SJSA1 (cell line): ENCODE measurements around the gene TNS3. TPM values are rescaled to one million over a fixed set of nuclear protein-coding genes. Genes with fewer than 3 reads are reported as not detected.
"Not testable (repeated sequence)": the region's sequence is repeated elsewhere in the genome, so short reads cannot be mapped to it uniquely, and the experiment has no call there.

Source experiments
- DNase-seq, 2 experiments: peaks; one replicate each; pipeline ENCODE4 v3.0.0-alpha.2; 2015 to 2020; ENCODE audit warnings: low spot score in 2 of 2, low read depth in 1 of 2
- H3K27ac ChIP-seq: fragments of 250-450 bp; sonication (Bioruptor Pico); 2 replicates; pipeline ENCODE4 v1.5.1; 2020; ENCODE audit warnings: mild to moderate bottlenecking, moderate library complexity
- H3K27me3 ChIP-seq: fragments of 250-450 bp; sonication (Bioruptor Pico); replicated peaks from 2 replicates; pipeline ENCODE4 v1.5.1; 2020; ENCODE audit warnings: mild to moderate bottlenecking, moderate library complexity
- H3K36me3 ChIP-seq: fragments of 250-450 bp; sonication (Bioruptor Pico); 2 replicates; pipeline ENCODE4 v1.5.1; 2020; ENCODE audit warnings: mild to moderate bottlenecking
- H3K4me1 ChIP-seq: fragments of 250-450 bp; sonication (Bioruptor Pico); replicated peaks from 2 replicates; pipeline ENCODE4 v1.6.1; 2021; ENCODE audit warnings: mild to moderate bottlenecking
- H3K4me3 ChIP-seq: fragments of 250-450 bp; sonication (Bioruptor Pico); 2 replicates; pipeline ENCODE4 v1.5.1; 2020; ENCODE audit warnings: mild to moderate bottlenecking
- H3K9me3 ChIP-seq: fragments of 250-450 bp; sonication (Bioruptor Pico); replicated peaks from 2 replicates; pipeline ENCODE4 v1.5.1; 2020; ENCODE audit warnings: mild to moderate bottlenecking
- total RNA-seq: library from RNA; depleted of rRNA; stranded (reverse); fragments of >200 nt; shearing (Covaris generic); gene quantifications from 2 replicates; pipeline ENCODE4 v1.2.3, GENCODE V29; 2014

TNS3 gene
- total RNA-seq, 1 experiment from 2014 or later: 92.5 TPM

DNA sequence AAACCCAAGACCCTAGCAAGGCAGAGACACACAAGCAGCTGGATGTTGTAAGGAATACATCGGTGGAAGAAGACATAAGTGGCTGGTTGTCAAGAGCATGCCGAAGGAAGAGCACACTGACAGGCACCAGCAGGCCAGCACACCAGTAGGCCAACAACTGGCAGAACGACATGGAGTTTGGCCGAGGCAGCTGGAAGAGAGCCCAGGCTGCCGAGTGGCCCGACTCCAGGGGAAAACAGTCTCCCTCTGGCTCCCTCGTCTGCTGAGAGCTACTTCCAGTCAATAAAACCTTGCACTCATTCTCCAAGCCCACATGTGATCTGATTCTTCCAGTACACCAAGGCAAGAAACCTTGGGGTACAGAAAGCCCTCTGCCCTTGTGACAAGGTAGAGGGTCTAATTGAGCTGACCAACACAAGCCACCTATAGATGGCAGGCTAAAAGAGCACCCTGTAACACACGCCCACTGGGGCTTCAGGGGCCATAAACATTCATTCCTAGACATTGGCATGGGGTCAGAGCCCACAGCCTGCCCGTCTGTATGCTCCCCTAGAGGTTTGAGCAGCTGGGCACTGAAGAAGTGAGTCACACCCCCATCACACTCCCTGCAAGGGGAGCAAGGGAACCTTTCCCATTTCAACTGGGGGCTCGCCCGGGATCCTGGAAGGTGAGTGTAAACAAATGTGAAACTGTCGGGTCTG is 14.7 kb upstream of the TNS3 start:
- H3K36me3 ChIP-seq: no peaks in the 10 kb centered on the region
- no peak overlapping the region for H3K4me3 ChIP-seq
- no peak for DNase-seq
- no peak overlapping the region for H3K27ac ChIP-seq
- H3K27me3 ChIP-seq: no peaks in the 10 kb centered on the region
- H3K4me1 ChIP-seq: peaks cover 57% of the 10 kb centered on the region
- peaks cover 10% of the 10 kb centered on the region for H3K9me3 ChIP-seq

DNA sequence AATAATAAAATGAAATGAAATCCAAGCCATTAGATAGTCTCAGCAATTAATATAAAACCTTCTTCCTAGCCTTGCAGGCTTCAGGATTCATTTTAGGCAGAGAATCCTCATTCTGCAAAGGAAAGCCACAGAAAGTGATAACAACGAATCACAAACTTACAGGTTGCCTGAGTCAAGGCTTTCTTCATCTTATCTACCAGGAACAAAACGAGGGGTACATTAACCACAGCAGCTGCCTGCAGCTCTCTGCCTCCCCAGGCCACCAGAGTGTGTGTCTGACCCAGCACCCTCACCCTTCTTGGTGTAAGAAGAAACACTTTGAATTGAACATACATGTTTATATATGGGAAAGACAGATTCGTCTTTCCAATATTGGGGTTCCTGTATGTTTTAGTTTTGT is 12.5 kb upstream of the TNS3 start:
- H3K36me3 ChIP-seq: no peaks in the 10 kb centered on the region
- no peak overlapping the region for H3K4me3 ChIP-seq
- H3K27ac ChIP-seq: no peak overlapping the region
- no peak for DNase-seq
- H3K4me1 ChIP-seq: peaks cover 54% of the 10 kb centered on the region
- H3K9me3 ChIP-seq: peaks cover 10% of the 10 kb centered on the region
- H3K27me3 ChIP-seq: no peaks in the 10 kb centered on the region

DNA sequence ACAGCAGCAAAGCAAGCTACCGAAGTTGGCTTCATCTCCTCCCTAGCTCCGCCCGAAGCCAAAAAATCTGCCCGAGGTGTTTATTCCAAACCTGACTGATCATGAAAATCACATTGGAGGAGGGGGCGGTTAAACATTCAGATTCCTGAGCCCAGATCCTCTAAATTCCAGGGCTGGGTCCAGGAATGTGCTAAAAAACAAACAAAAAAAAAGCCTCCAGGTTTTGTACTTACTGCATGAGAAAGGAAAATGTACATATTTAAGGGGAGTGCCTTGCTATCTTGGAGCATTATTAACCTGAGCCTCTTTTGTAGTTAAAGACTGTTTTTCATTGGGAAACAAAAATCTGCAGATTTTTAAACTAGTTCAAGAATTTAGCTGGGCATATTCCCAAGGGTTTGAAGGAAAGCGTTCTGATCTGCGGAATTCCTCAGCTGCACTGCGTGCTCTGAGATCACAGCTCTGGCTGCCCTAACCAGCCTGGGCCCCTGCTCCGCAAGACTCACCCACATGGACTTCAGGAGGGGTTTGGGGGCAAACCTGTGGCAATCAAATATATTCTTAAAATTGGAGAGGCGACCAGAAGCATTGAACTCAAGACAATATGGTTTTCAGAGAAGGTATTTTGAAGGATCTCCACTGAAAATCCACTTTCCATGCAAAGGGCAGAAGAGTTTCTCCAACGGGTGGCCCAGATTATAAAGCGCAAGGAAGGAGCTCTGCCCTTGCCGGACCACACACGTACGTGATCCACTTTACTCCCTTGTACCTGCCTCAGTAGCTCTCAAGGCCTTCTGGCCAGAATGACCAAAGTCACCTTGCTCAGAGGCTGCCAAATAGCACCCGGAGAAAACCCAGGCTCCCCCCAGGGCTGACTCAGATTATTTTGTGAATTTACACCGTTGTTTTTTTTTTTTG is 10.0 kb upstream of the TNS3 start:
- H3K36me3 ChIP-seq: no peaks in the 10 kb centered on the region
- H3K4me3 ChIP-seq: no peak overlapping the region
- peak; percentile 81 to 92 for DNase-seq
- H3K27ac ChIP-seq: peak overlapping the region; percentile 79
- H3K9me3 ChIP-seq: peaks cover 5% of the 10 kb centered on the region
- peaks cover 53% of the 10 kb centered on the region for H3K4me1 ChIP-seq
- no peaks in the 10 kb centered on the region for H3K27me3 ChIP-seq

DNA sequence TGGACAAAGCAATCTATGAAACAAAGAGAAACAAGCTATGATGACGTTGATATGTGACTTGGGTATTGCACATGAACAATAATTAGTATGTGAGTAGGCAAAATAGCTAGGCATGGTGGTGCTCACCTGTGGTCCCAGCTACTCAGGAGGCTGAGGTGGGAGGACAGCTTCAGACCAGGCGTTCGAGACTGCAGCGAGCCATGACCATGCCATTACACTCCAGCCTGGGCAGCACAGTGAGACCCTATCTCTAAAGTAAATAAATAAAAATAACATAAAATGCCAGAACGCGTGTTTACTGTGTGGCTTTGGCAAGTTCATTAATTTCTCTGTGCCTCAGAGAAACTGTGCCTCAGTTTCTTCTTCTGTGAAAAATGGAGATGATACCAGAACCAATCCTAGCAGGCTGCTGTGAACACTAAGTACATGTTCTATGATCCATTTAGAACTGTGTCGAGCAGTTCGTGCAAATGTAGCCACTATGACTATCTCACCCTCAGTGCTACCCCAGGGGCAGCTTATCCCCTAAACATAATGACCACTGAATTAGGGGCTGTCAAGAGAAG is 9.3 kb upstream of the TNS3 start:
- Histone ChIP-seq H3K4me1 (peaks cover 47% of the 10 kb centered on the region), H3K4me3 (no peak overlapping the region), H3K9me3 (no peaks in the 10 kb centered on the region), H3K27me3 (no peaks in the 10 kb centered on the region), H3K27ac (peak overlapping the region; percentile 79), H3K36me3 (no peaks in the 10 kb centered on the region)
- no peak for DNase-seq

DNA sequence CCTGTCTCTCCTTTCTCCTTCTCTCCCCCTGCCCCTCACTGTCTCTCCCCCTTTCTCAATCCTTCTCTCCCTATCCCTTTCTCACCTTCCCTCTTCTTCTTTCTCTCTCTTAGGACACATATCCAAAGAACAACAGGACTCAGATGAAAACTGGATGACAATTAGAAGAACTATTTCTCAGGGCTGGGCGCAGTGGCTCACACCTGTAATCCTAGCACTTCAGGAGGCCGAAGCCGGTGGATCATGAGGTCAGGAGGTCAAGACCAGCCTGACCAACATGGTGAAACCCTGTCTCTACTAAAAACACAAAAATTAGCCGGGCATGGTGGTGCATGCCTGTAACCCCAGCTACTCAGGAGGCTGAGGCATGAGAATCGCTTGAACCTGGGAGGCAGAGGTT is 8.3 kb upstream of the TNS3 start:
- peaks cover 47% of the 10 kb centered on the region for H3K4me1 ChIP-seq
- H3K27me3 ChIP-seq, DNase-seq, H3K27ac ChIP-seq, H3K36me3 ChIP-seq, H3K9me3 ChIP-seq, H3K4me3 ChIP-seq: not testable (repeated sequence)

DNA sequence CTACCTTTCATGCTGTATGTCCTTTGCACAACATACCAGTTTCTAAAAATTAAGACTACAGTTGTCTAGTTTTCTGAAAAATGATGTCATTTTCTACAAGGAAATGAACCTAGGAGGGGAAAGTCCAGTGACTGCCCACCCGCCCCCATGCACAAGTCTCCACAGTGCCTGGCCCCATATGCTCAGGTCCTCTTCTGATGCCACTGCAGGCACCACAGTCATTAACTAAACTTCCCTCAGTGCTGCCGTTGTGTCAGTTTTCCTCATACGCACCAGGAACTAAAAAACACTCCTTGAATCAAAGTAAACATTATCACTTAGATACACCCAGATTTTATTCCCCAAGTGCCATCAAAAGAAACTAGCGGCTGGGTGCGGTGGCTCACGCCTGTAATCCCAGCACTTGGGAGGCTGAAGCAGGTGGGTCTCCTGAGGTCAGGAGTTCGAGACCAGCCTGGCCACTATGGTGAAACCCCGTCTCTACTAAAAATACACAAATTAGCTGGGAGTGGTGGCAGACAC is 6.9 kb upstream of the TNS3 start:
- H3K27ac ChIP-seq: no peak overlapping the region
- H3K9me3 ChIP-seq: no peaks in the 10 kb centered on the region
- no peaks in the 10 kb centered on the region for H3K36me3 ChIP-seq
- no peak for DNase-seq
- H3K4me3 ChIP-seq: no peak overlapping the region
- H3K4me1 ChIP-seq: peaks cover 52% of the 10 kb centered on the region
- no peaks in the 10 kb centered on the region for H3K27me3 ChIP-seq

DNA sequence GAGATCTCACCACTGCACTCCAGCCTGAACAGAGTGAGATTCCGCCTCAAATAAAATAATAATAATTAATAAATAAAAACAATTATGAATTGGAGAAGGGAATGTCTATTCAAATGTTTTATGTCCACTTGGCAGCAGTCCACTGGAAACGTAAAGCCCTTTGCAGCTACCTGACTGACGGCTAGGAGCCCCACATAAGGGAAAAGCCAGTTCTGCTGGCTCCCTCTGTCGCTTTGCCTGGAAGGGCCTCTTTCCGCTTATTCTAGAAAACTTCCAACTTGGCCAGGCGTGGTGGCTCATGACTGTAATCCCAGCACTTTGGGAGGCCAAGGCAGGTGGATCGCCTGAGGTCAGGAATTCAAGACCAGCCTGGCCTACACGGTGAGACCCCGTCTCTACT is 6.1 kb upstream of the TNS3 start:
- Histone ChIP-seq H3K4me1 (peaks cover 49% of the 10 kb centered on the region), H3K27me3 (no peaks in the 10 kb centered on the region), H3K27ac (no peak overlapping the region), H3K9me3 (no peaks in the 10 kb centered on the region), H3K36me3 (no peaks in the 10 kb centered on the region), H3K4me3 (no peak overlapping the region)
- DNase-seq: no peak

DNA sequence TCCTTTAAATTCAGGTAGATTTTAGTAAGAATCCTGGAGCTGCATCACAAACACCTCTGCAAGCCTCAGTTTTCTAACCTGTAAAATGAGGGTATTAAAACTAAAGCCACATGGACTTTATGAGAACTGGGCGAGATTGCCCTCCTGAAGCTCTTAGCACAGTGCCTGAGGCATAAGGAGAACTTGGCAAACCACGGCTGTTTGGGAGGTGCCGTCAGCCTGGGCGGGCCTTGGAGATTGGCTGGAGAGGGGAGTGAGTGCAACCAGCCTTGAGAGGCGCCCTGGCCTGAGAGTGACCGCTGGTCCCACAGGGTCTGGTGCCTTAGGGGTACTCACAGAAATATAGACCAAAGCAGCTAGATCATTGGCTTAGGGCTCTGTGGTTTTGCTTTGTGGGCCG is 5.4 kb upstream of the TNS3 start:
- Histone ChIP-seq H3K27ac (no peak overlapping the region), H3K4me1 (peaks cover 44% of the 10 kb centered on the region), H3K9me3 (no peaks in the 10 kb centered on the region), H3K36me3 (no peaks in the 10 kb centered on the region), H3K4me3 (no peak overlapping the region), H3K27me3 (no peaks in the 10 kb centered on the region)
- no peak for DNase-seq

DNA sequence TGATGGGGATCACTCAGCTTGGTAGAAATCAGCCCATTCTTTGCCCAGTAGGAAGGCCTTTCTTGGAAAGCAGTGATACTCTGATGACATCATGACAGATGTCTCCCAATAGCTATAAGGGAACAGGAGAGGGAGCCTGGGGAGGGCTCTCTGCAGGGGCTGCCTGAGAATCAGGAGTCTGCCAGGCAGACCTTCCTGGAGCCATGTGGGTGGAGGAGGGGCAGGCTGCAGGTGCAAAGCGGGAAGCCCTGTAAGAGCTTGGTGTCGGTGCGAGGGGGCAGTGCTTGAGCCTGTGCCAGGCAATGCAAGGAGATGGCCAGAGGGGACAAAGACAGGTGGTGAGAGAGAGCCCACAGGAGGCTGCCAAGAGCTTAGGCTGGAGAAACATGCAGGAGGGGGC is 5.0 kb upstream of the TNS3 start:
- no peaks in the 10 kb centered on the region for H3K9me3 ChIP-seq
- no peak overlapping the region for H3K27ac ChIP-seq
- no peaks in the 10 kb centered on the region for H3K27me3 ChIP-seq
- peaks cover 44% of the 10 kb centered on the region for H3K4me1 ChIP-seq
- DNase-seq: no peak
- H3K36me3 ChIP-seq: peaks cover under 1% of the 10 kb centered on the region; the same call in 1 of the 2 replicates
- H3K4me3 ChIP-seq: no peak overlapping the region

DNA sequence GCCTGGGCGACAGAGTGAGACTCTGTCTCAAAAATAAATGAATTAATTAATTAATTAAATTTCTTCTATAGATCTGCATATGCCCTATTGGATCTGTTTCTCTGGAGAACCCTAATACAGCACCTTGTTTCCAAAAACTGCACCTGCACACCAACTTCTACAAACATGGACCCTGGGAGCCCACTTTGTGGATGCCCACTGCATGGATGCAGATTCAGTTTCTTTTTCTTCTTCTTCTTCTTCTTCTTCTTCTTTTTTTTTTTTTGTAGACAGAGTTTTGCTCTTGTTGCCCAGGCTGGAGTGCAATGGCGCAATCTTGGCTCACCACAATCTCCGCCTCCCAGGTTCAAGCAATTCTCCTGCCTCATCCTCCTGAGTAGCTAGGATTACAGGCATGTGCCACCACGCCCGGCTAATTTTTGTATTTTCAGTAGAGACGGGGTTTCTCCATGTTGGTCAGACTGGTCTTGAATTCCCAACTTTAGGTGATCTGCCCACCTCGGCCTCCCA is 4.3 kb upstream of the TNS3 start:
- H3K27me3 ChIP-seq, DNase-seq, H3K4me3 ChIP-seq, H3K27ac ChIP-seq, H3K9me3 ChIP-seq, H3K36me3 ChIP-seq: not testable (repeated sequence)
- H3K4me1 ChIP-seq: peaks cover 39% of the 10 kb centered on the region

DNA sequence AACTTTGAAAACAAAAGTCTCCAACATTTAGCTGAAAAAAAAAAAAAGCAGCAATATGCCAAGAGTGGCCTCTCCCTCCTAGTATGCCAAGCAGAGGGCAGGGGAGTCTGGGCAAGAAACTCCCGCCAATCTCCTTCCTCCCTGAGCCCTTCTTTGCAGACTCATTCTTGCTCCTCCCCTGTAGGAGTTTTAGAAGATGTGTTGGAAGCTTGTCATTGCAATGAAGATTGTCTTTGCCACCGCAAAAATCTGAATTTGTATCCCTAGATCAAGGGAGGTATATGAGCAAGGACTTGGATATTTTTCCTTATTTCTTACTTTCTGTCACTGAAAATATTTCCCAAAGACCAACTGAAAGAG is 2.6 kb upstream of the TNS3 start:
- H3K27me3 ChIP-seq: no peaks in the 10 kb centered on the region
- DNase-seq: peak in 1 of 2 experiments; percentile 37
- peaks cover 7% of the 10 kb centered on the region for H3K36me3 ChIP-seq
- H3K9me3 ChIP-seq: no peaks in the 10 kb centered on the region
- H3K27ac ChIP-seq: no peak overlapping the region
- no peak overlapping the region for H3K4me3 ChIP-seq
- H3K4me1 ChIP-seq: peaks cover 37% of the 10 kb centered on the region

DNA sequence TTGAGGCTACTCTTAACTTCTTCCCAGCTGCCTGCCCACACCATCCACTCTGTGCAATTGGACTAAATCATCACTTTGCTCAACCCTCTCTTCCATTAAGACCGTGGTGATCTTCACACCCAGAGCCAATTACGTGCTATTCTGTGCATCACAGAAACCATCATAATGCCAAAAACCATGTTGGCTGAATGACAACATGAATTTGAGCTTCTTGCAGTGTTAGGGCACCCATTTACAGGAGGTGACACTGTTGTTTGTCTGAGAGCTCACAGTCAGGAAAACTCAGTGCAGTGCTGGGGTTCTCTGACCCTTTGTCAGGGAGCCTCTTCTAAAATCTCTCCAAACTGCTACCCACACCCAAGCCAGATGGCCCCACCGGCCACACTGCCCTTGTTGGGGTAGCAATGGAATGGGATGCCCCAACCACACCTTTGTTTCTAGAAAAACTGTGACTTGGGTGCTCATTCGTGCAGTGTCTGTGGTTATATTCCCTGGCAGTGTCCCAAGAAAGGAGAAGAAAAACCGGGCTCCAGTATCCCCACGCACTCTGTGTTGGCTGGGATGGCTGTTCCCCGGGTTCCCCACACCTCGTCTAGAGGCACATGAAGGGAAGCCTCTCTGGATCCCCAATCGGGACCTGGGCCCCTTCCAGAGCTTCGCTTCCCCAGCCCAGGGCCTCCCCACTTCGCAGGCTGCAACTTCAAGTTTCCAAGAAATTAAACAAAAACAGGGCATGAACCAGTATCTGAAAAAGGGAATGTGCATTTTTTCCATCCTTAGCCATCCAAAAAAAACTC is 2.0 kb upstream of the TNS3 start:
- no peak overlapping the region for H3K27ac ChIP-seq
- no peak overlapping the region for H3K4me3 ChIP-seq
- peaks cover 43% of the 10 kb centered on the region for H3K4me1 ChIP-seq
- H3K36me3 ChIP-seq: peaks cover 9% of the 10 kb centered on the region
- H3K9me3 ChIP-seq: no peaks in the 10 kb centered on the region
- H3K27me3 ChIP-seq: no peaks in the 10 kb centered on the region
- no peak for DNase-seq
